Caki2 (cell line): ENCODE data around the gene PCOLCE2. TPM values are rescaled to one million over a fixed set of nuclear protein-coding genes. Genes with fewer than 3 reads are reported as not detected.
A peak's percentile ranks its signal among the peaks of the same experiment; 100 is the strongest.
"Not testable (repeated sequence)": the region's sequence is repeated elsewhere in the genome, so short reads cannot be mapped to it uniquely, and the experiment has no call there.

Source experiments
- DNase-seq: peaks from one replicate; pipeline ENCODE4 v3.0.0-alpha.2; 2015; ENCODE audit warnings: low read depth
- in situ Hi-C: cut with HindIII; loops from 2 replicates; pipeline ENCODE4 v1.10.0; 2016; ENCODE audit warnings: low sequenced_read_pairs, low pct_unique_long_range_greater_than_20kb, mixed read lengths
- total RNA-seq: library from RNA; depleted of rRNA; stranded (reverse); fragments of >200 nt; shearing (Covaris generic); gene quantifications from 2 replicates; pipeline ENCODE4 v1.2.3, GENCODE V29; 2014; ENCODE audit warnings: low replicate concordance

Gene PCOLCE2
- total RNA-seq, 1 experiment from 2014 or later = 70.4 TPM

GRCh38 chr3:142907996-142908395 is 19.1 kb upstream of the PCOLCE2 start:
- no peak for DNase-seq
- in situ Hi-C loops = no loop called here

- in situ Hi-C loops = no loop called here
- DNase-seq = peak; percentile 61
Measured at GRCh38 chr3:142904639-142905436, 16.0 kb upstream of the PCOLCE2 start.

- DNase-seq = no peak
- in situ Hi-C loops = no loop called here
Measured at GRCh38 chr3:142902356-142902755, 13.5 kb upstream of the PCOLCE2 start.

GRCh38 chr3:142898346-142899213 is 9.7 kb upstream of the PCOLCE2 start:
- in situ Hi-C loops = no loop called here
- DNase-seq = no peak

GRCh38 chr3:142897807-142898206 is 8.9 kb upstream of the PCOLCE2 start:
- in situ Hi-C loops = no loop called here
- no peak for DNase-seq

GRCh38 chr3:142896996-142897395 is 8.1 kb upstream of the PCOLCE2 start:
- in situ Hi-C loops = no loop called here
- DNase-seq = no peak

- in situ Hi-C loops = no loop called here
- DNase-seq = peak; percentile 29
Measured at GRCh38 chr3:142896201-142896755, 7.4 kb upstream of the PCOLCE2 start.

GRCh38 chr3:142894493-142894892 is 5.6 kb upstream of the PCOLCE2 start:
- in situ Hi-C loops = no loop called here

GRCh38 chr3:142892714-142893113 is 3.8 kb upstream of the PCOLCE2 start:
- in situ Hi-C loops = no loop called here

More at GRCh38 chr3:142894493-142894892, 5.6 kb upstream of the PCOLCE2 start:
- no peak for DNase-seq

GRCh38 chr3:142890592-142890991 is 1.7 kb upstream of the PCOLCE2 start:
- DNase-seq = no peak
- in situ Hi-C loops = no loop called here

More at GRCh38 chr3:142892714-142893113, 3.8 kb upstream of the PCOLCE2 start:
- no peak for DNase-seq

- in situ Hi-C loops = no loop called here
- DNase-seq = no peak
Measured at GRCh38 chr3:142889212-142890014, 530 bp upstream of the PCOLCE2 start.

- peak; percentile 87 for DNase-seq
- in situ Hi-C loops = no loop called here
Measured at GRCh38 chr3:142888099-142888480, 793 bp downstream of the PCOLCE2 start.

- peak; percentile 52 for DNase-seq
Measured at GRCh38 chr3:142886940-142887339, 1.9 kb downstream of the PCOLCE2 start.

GRCh38 chr3:142886021-142886420 is 2.9 kb downstream of the PCOLCE2 start:
- in situ Hi-C loops = no loop called here
- no peak for DNase-seq

More at GRCh38 chr3:142886940-142887339, 1.9 kb downstream of the PCOLCE2 start:
- in situ Hi-C loops = no loop called here

GRCh38 chr3:142884531-142884930 is 4.4 kb downstream of the PCOLCE2 start:
- DNase-seq = no peak
- in situ Hi-C loops = no loop called here

- in situ Hi-C loops, DNase-seq: not testable (repeated sequence)
Measured at GRCh38 chr3:142883534-142883933, 5.3 kb downstream of the PCOLCE2 start.

GRCh38 chr3:142881445-142882224 is 7.2 kb downstream of the PCOLCE2 start:
- in situ Hi-C loops = no loop called here
- no peak for DNase-seq
